NCI-H128 (cell line): Measurements from ENCODE around the gene GNAQ.

Source experiments
- DNase-seq: peaks from one replicate; lab custom pipeline; 2025; ENCODE audit not compliant: unreplicated experiment; lab: John Stamatoyannopoulos, UW

GNAQ gene

GRCh38 chr9:77975036-77975435, 56.6 kb downstream of the GNAQ start:
- DNase-seq, result no peak

GRCh38 chr9:77974434-77974833, 57.2 kb downstream of the GNAQ start:
- DNase-seq, result no peak

- no peak for DNase-seq
Measured at GRCh38 chr9:77969083-77969482, 62.5 kb downstream of the GNAQ start.

GRCh38 chr9:77968506-77968905, 63.1 kb downstream of the GNAQ start:
- no peak for DNase-seq

- DNase-seq, result no peak
Measured at GRCh38 chr9:77966718-77967117, 64.9 kb downstream of the GNAQ start.

GRCh38 chr9:77965445-77966123, 66.0 kb downstream of the GNAQ start:
- DNase-seq, result no peak

- DNase-seq, result no peak
Measured at GRCh38 chr9:77964258-77964657, 67.4 kb downstream of the GNAQ start.

GRCh38 chr9:77961541-77961940, 70.1 kb downstream of the GNAQ start:
- no peak for DNase-seq

- no peak for DNase-seq
Measured at GRCh38 chr9:77960356-77961153, 71.1 kb downstream of the GNAQ start.

GRCh38 chr9:77959803-77960202, 71.8 kb downstream of the GNAQ start:
- DNase-seq, result no peak

- DNase-seq, result no peak
Measured at GRCh38 chr9:77957652-77958051, 74.0 kb downstream of the GNAQ start.

- no peak for DNase-seq
Measured at GRCh38 chr9:77956555-77956954, 75.1 kb downstream of the GNAQ start.

- no peak for DNase-seq
Measured at GRCh38 chr9:77954666-77955015, 77.0 kb downstream of the GNAQ start.

GRCh38 chr9:77954013-77954665, 77.5 kb downstream of the GNAQ start:
- no peak for DNase-seq

- no peak for DNase-seq
Measured at GRCh38 chr9:77953590-77953989, 78.0 kb downstream of the GNAQ start.

GRCh38 chr9:77952635-77953328, 78.8 kb downstream of the GNAQ start:
- DNase-seq, result no peak

- no peak for DNase-seq
Measured at GRCh38 chr9:77951369-77951768, 80.2 kb downstream of the GNAQ start.

- no peak for DNase-seq
Measured at GRCh38 chr9:77949751-77950436, 81.7 kb downstream of the GNAQ start.

GRCh38 chr9:77947651-77948050, 84.0 kb downstream of the GNAQ start:
- DNase-seq, result no peak

GRCh38 chr9:77946969-77947620, 84.5 kb downstream of the GNAQ start:
- no peak for DNase-seq
